ENCODE measurements around the gene GIMAP5. TPM values are rescaled to one million over a fixed set of nuclear protein-coding genes. Genes with fewer than 3 reads are reported as not detected.

GIMAP5 gene
- total RNA-seq, 2 donors from 2014 or later, result 14.5 to 22.2 TPM

GRCh38 chr7:150728011-150728410 is 9.2 kb upstream of the GIMAP5 start:
- no peaks in the 10 kb centered on the region for H3K4me1 ChIP-seq
- no peak for DNase-seq (ENCODE audit: low spot score)
- no peak for TF ChIP-seq CTCF (IDR thresholded peaks at IDR 0.05)
- H3K4me3 ChIP-seq, result no peak overlapping the region
- H3K27ac ChIP-seq, result no peak overlapping the region
- H3K27me3 ChIP-seq, result no peaks in the 10 kb centered on the region
- peaks cover 0 to 23% of the 10 kb centered on the region in 2 donors for H3K9me3 ChIP-seq
- H3K36me3 ChIP-seq, result no peaks in the 10 kb centered on the region

- peaks cover 0 to 23% of the 10 kb centered on the region in 2 donors for H3K9me3 ChIP-seq
- DNase-seq (ENCODE audit: low spot score), result no peak
- H3K4me3 ChIP-seq, result no peak overlapping the region
- no peaks in the 10 kb centered on the region for H3K4me1 ChIP-seq
- TF ChIP-seq CTCF (IDR thresholded peaks at IDR 0.05), result no peak
- H3K27ac ChIP-seq, result no peak overlapping the region
- H3K27me3 ChIP-seq, result no peaks in the 10 kb centered on the region
- H3K36me3 ChIP-seq, result no peaks in the 10 kb centered on the region
These were observed 8.6 kb upstream of the GIMAP5 start for GRCh38 chr7:150728609-150729008.

- TF ChIP-seq CTCF (IDR thresholded peaks at IDR 0.05), result no peak
- no peaks in the 10 kb centered on the region for H3K27me3 ChIP-seq
- no peak overlapping the region for H3K4me3 ChIP-seq
- peaks cover 0 to 5% of the 10 kb centered on the region in 2 donors for H3K4me1 ChIP-seq
- no peak overlapping the region for H3K27ac ChIP-seq
- peaks cover 0 to 16% of the 10 kb centered on the region in 2 donors for H3K9me3 ChIP-seq
- no peak for DNase-seq (ENCODE audit: low spot score)
- no peaks in the 10 kb centered on the region for H3K36me3 ChIP-seq
These were observed 5.3 kb upstream of the GIMAP5 start for GRCh38 chr7:150731916-150732315.

- peaks cover 0 to 15% of the 10 kb centered on the region in 2 donors for H3K9me3 ChIP-seq
- TF ChIP-seq CTCF (IDR thresholded peaks at IDR 0.05), result no peak
- H3K27me3 ChIP-seq, result no peaks in the 10 kb centered on the region
- H3K27ac ChIP-seq, result no peak overlapping the region
- H3K4me1 ChIP-seq, result peaks cover 0 to 7% of the 10 kb centered on the region in 2 donors
- DNase-seq (ENCODE audit: low spot score), result no peak
- no peak overlapping the region for H3K4me3 ChIP-seq
- H3K36me3 ChIP-seq, result no peaks in the 10 kb centered on the region
These were observed 4.3 kb upstream of the GIMAP5 start for GRCh38 chr7:150732786-150733481.

GRCh38 chr7:150733482-150734095 is 3.6 kb upstream of the GIMAP5 start:
- no peaks in the 10 kb centered on the region for H3K36me3 ChIP-seq
- H3K9me3 ChIP-seq, result peaks cover 0 to 8% of the 10 kb centered on the region in 2 donors
- TF ChIP-seq CTCF (IDR thresholded peaks at IDR 0.05), result no peak
- peaks cover 0 to 7% of the 10 kb centered on the region in 2 donors for H3K4me1 ChIP-seq
- no peak overlapping the region for H3K27ac ChIP-seq
- no peaks in the 10 kb centered on the region for H3K27me3 ChIP-seq
- DNase-seq (ENCODE audit: low spot score), result no peak
- H3K4me3 ChIP-seq, result no peak overlapping the region
